Epithelial cell of proximal tubule (primary cell): ENCODE results near the gene ZNF764. TPM values are rescaled to one million over a fixed set of nuclear protein-coding genes. Genes with fewer than 3 reads are reported as not detected.
A peak's percentile ranks its signal among the peaks of the same experiment; 100 is the strongest.
"Not testable (repeated sequence)": the region's sequence is repeated elsewhere in the genome, so short reads cannot be mapped to it uniquely, and the experiment has no call there.

Experiments used
- DNase-seq: peaks from one replicate; pipeline ENCODE4 v3.0.0-alpha.2; 2011; ENCODE audit warnings: low read depth
- H3K4me3 ChIP-seq: 2 replicates; pipeline ENCODE4 v1.5.1; 2011; ENCODE audit warnings: low read depth, mild to moderate bottlenecking, low read length
- total RNA-seq: library from RNA; depleted of rRNA; stranded (reverse); fragments of >200 nt; gene quantifications from 2 replicates; pipeline ENCODE4 v1.2.3, GENCODE V29; 2015
- TF ChIP-seq, protein P1 (sequence below): conservative IDR thresholded peaks from 2 replicates; pipeline ENCODE4 v1.5.1; 2012; ENCODE audit warnings: low read depth, mild to moderate bottlenecking, low read length

Gene ZNF764
- total RNA-seq, 1 donor from 2014 or later = 5.2 TPM

DNA sequence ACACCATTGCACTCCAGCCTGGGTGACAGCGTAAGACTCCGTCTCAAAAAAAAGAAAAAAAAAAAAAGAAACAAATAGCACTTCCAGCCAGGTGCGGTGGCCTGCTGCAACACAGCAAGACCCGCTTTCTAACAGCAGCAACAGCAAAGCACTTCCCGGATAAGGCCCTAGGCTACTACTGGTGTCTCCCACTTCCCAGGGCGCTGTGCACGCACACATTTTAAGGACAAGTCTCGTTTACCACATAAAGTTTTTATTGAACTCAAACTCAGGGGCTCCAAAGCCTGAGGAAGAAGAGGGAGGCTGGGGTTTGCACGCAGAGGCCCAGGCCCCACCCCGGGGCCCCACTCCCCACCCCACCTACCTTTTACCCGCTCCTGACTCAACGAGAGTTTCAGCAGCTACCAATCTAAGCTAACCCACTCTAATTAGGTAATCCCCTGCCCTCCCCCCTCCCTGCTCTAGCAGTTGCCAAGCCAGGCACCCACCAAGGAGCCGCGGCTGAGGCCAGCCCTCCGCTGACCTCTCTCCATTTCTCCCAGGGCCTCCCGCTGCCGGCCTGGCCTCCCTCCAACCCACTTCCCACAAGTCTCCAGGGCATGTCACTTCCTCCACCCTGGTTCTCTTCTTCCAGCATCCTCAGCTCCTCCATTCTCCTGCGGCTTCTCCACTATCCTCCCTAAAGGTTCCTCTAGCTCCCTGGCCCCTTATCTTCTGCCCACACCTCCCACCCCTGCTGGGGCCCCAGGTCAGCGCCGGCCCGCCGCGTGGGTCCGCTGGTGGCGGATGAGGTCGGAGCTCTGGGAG, 34.2 kb downstream of the ZNF764 start:
- no peak for DNase-seq
- H3K4me3 ChIP-seq = no peak overlapping the region
- TF ChIP-seq, protein P1, sequence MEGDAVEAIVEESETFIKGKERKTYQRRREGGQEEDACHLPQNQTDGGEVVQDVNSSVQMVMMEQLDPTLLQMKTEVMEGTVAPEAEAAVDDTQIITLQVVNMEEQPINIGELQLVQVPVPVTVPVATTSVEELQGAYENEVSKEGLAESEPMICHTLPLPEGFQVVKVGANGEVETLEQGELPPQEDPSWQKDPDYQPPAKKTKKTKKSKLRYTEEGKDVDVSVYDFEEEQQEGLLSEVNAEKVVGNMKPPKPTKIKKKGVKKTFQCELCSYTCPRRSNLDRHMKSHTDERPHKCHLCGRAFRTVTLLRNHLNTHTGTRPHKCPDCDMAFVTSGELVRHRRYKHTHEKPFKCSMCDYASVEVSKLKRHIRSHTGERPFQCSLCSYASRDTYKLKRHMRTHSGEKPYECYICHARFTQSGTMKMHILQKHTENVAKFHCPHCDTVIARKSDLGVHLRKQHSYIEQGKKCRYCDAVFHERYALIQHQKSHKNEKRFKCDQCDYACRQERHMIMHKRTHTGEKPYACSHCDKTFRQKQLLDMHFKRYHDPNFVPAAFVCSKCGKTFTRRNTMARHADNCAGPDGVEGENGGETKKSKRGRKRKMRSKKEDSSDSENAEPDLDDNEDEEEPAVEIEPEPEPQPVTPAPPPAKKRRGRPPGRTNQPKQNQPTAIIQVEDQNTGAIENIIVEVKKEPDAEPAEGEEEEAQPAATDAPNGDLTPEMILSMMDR = no peak

DNA sequence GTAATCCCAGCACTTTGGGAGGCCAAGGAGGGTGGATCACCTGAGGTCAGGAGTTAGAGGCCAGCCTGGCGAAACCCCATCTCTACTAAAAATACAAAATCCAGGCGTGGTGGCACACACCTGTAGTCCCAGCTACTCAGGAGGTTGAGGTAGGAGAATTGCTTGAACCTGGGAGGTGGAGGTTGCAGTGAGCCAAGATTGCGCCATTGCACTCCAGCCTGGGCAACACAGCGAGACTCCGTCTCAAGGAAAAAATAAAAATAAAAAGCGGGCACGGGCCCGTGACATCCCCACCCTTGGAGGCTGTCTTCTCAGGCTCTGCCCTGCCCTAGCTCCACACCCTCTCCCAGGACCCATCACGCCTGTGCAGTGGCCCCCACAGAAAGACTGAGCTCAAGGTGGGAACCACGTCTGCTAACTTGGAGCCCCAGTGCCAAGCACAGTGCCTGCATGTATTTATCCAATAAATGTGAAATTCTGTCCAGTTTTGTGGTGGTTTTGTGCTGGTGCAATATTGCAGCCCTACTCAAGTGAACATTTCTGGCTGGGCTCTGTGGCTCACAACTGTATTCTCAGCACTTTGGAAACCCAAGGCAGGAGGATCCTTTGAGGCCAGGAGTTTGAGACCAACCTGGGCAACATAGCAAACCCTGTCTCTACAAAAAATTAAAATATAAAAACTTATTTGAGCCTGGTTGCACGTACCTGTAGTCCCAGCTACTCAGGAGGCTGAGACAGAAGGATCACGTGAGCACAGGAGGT, 35.3 kb downstream of the ZNF764 start:
- DNase-seq, H3K4me3 ChIP-seq: not testable (repeated sequence)

DNA sequence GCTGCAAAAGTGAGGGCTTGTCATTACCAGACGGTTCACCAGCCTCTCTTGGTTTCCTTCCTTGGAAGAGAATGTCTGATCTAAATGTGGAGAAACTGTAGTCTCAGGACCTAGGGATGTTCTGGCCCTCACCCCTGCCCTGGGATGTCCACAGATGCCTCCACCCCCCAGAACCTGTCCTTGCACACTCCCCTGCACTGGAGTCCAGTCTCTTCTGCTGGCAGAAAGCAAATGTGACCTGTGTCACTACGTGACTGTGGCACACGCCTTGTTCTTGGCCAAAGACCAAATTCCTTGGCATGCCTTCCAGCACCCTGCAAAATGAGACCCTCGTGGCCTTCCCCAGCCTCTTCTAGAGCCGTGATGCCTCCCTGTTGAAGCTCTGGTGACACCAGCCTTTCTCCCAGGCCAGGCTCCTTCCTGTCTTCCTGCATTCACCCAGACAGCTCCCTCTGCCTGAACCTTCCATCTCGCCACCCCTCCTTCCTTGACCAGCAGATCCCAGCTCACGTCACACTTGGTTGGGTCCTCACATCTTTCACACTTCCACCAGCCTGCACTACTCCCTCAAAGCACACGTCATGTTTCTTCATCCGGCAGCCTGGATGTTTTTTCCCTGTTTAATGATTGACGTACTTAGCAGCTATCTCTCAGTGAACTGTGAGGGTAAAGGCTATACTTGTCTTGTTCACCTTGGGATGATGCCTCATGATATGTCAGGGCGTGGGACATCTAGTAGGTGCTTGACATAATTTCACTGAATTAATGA, 36.1 kb downstream of the ZNF764 start:
- peak; percentile 88 for DNase-seq
- TF ChIP-seq, protein P1 = peak; percentile 19
- no peak overlapping the region for H3K4me3 ChIP-seq

DNA sequence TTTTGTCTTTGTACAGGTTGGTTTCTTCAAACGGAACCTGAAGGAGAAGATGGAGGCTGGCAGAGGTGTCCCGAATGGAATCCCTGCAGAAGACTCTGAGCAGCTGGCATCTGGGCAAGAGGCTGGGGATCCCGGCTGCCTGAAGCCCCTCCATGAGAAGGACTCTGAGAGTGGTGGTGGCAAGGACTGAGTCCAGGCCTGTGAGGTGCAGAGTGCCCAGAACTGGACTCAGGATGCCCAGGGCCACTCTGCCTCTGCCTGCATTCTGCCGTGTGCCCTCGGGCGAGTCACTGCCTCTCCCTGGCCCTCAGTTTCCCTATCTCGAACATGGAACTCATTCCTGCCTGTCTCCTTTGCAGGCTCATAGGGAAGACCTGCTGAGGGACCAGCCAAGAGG, 36.7 kb downstream of the ZNF764 start:
- no peak for DNase-seq
- TF ChIP-seq, protein P1 = no peak
- no peak overlapping the region for H3K4me3 ChIP-seq

DNA sequence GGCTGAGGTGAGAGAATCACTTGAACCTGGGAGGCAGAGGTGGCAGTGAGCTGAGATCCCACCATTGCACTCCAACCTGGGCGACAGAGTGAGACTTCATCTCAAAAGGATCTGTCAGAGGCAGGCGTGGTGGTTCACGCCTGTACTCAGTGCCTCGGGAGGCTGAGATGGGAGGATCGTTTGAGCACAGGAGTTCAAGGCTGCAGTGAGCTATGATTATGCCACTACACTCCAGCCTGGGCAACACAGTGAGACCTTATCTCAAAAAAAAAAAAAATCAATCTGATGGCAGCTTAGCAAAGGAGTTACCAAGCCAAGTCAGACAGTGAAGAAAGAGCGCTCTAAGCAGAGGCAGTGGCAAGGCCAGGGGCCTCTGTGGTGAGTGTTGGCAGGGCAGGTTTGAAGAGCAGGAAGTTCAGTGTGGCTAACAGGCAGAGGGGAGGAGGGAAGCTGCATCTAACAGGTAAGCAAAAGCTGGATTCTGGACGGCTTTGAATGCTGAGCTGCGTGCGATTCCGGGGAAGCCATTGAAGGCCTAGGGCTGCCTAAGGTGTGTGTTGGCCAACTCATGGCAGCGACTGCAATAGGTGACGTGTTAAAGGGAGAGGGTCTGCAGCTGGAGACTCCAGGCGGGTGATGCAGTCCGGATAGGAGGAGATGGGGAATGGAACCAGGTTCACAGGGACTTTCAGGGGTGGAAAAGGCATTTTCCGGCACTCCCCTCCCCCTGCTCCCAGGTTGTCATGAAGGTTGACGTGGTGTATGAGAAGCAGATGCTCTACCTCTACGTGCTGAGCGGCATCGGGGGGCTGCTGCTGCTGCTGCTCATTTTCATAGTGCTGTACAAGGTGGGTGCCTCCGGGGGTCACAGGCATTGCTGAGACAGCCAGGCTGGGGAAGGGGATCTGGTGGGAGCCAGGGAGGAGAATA, 38.8 kb downstream of the ZNF764 start:
- H3K4me3 ChIP-seq = no peak overlapping the region
- TF ChIP-seq, protein P1 = no peak
- DNase-seq = no peak

DNA sequence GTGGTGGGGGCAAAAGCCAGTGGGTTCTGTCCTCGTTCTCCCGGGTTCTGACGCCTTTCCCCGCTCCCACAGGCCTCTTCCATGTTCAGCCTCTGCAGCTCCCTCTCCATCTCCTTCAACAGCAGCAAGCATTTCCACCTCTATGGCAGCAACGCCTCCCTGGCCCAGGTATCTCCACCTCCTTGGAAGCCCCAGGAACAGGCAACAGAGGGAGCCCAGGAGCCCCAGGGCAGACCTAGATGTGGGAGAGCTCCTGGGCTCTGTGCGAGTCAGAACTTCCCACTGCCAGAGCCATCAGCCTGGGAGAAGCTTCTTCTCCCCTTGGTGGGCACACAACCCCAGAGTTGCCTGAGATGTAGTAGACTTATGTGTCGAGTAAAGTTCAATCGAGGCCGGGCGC, 39.6 kb downstream of the ZNF764 start:
- H3K4me3 ChIP-seq = no peak overlapping the region

More for the DNA sequence above, 39.6 kb downstream of the ZNF764 start:
- TF ChIP-seq, protein P1 = no peak
- DNase-seq = no peak
